ENCODE data around the gene CEP57.

DNA sequence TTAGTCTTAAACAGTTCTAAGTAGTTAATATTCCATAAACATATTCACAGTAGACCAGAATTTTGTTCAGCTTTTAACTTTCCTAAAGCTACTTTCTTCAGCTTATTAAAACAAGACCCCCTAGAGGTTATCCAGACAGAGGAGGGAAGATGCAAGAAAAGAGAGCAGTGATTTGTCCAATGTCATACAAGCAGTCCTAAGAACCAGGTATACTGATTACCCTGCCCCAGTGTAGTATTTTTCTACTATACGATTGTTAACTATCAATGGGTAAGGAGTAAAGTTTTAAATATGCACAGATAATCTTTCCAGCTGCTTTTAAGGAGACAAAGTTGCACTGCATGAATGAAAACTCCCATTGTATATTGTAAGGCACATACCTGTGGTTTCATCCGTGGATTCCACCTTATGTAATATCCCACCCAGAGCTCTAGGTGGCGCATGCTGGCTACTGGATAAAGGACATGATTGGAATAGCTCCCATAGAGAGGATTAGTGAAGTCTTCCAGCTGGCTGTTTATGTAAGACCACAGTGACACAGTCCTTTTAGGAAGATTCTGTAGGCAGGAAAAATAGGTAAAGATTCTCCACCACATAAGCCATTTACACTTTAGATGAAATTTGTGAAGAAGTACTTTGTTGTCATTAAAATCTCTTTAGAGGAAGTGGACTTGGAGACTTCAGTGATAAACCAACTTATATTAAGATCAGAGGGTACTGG is 45.6 kb downstream of the CEP57 start:
- TF ChIP-seq, protein P1, sequence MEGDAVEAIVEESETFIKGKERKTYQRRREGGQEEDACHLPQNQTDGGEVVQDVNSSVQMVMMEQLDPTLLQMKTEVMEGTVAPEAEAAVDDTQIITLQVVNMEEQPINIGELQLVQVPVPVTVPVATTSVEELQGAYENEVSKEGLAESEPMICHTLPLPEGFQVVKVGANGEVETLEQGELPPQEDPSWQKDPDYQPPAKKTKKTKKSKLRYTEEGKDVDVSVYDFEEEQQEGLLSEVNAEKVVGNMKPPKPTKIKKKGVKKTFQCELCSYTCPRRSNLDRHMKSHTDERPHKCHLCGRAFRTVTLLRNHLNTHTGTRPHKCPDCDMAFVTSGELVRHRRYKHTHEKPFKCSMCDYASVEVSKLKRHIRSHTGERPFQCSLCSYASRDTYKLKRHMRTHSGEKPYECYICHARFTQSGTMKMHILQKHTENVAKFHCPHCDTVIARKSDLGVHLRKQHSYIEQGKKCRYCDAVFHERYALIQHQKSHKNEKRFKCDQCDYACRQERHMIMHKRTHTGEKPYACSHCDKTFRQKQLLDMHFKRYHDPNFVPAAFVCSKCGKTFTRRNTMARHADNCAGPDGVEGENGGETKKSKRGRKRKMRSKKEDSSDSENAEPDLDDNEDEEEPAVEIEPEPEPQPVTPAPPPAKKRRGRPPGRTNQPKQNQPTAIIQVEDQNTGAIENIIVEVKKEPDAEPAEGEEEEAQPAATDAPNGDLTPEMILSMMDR (conservative IDR thresholded peaks at IDR 0.05; ENCODE audit: low read depth, low read length), result peak; percentile 99
- TF ChIP-seq EZH2 (IDR thresholded peaks at IDR 0.05; ENCODE audit: low read length, unreplicated experiment), result no peak
